Peyer's patch (tissue), 4 donors: Measurements from ENCODE around the gene UBC.

Source experiments
- CTCF ChIP-seq, 6 experiments: fragments of 450-650 bp in 4 of 6; fragments of 200-600 bp in 2 of 6; sonication (generic) in 1 of 6; IDR thresholded peaks; one replicate each; pipeline ENCODE4 v1.5.1; 2017 to 2019; ENCODE audit warnings: antibody characterized with exemption in 6 of 6, mild to moderate bottlenecking in 3 of 6, moderate library complexity in 1 of 6
- POLR2A ChIP-seq, 2 donors: fragments of 450-650 bp; IDR thresholded peaks; one replicate each; pipeline ENCODE4 v1.5.1; 2017; ENCODE audit warnings: antibody characterized with exemption in 2 of 2, mild to moderate bottlenecking in 2 of 2, moderate library complexity in 2 of 2

GRCh38 chr12:124893792-124894516, 20.5 kb downstream of the UBC start:
- TF ChIP-seq CTCF (IDR thresholded peaks at IDR 0.05) (no peak), POLR2A (IDR thresholded peaks at IDR 0.05) (no peak)
